HEK293 (cell line): ENCODE results near the gene RHBDD1.

Experiments used
- CTCF ChIP-seq: fragments of 450-650 bp; formaldehyde crosslinking; IDR thresholded peaks from 2 replicates; pipeline ENCODE4 v1.5.1; 2016; ENCODE audit warnings: missing biosample characterization, missing genetic modification characterization
- ZNF23 ChIP-seq: fragments of 450-650 bp; formaldehyde crosslinking; IDR thresholded peaks from 2 replicates; pipeline ENCODE4 v1.5.1; 2016; ENCODE audit warnings: missing biosample characterization, missing genetic modification characterization, borderline replicate concordance
- ZNF362 ChIP-seq: fragments of 450-650 bp; formaldehyde crosslinking; IDR thresholded peaks from 2 replicates; pipeline ENCODE4 v1.5.1; 2016; ENCODE audit warnings: missing biosample characterization, missing genetic modification characterization

GRCh38 chr2:226818930-226819329 is 16.9 kb upstream of the RHBDD1 start:
- no peak for TF ChIP-seq ZNF362
- TF ChIP-seq CTCF (tag by site-specific recombination) = no peak
- TF ChIP-seq ZNF23 (tag by site-specific recombination) = no peak
